HepG2 (cell line): ENCODE measurements around the gene TMEM41B. TPM values are rescaled to one million over a fixed set of nuclear protein-coding genes. Genes with fewer than 3 reads are reported as not detected.
"Not testable (repeated sequence)": the region's sequence is repeated elsewhere in the genome, so short reads cannot be mapped to it uniquely, and the experiment has no call there.

Experiments
- ATAC-seq: fragments of 200-7000 bp; cut with Tn5 transposase; 3 replicates; pipeline ENCODE4 v1.9.1; 2020; ENCODE audit warnings: mild to moderate bottlenecking, moderate library complexity
- BruUV-seq: library from RNA; stranded (reverse); fragments of 400-500 nt; replicated peaks from 2 replicates; lab custom pipeline; 2021; lab: Mats Ljungman, UMichigan
- CTCF ChIA-PET: fragments of 300-600 bp; formaldehyde crosslinking; extraction: SDS; loops from one replicate; lab custom pipeline; 2021; ENCODE audit warnings: low total read pairs, inconsistent platforms, low intra/inter-chr PET ratio; lab: Yijun Ruan, JAX
- POLR2A ChIA-PET: fragments of 350-600 bp; sonication (Branson Sonifier 250); formaldehyde crosslinking; loops from one replicate; lab custom pipeline; 2020; ENCODE audit warnings: antibody characterized with exemption, inconsistent platforms; lab: Yijun Ruan, JAX
- DNase-seq: peaks from one replicate; pipeline ENCODE4 v3.0.0-alpha.2; 2015; ENCODE audit warnings: low spot score
- FAIRE-seq: peaks from 3 replicates; lab custom pipeline; 2011; peaks lifted over from hg19 to GRCh38; lab: Jason Lieb, UNC
- H2AFZ ChIP-seq: one replicate; pipeline ENCODE4 v1.6.1; 2011; ENCODE audit warnings: low read length, inconsistent platforms
- H3K27ac ChIP-seq: fragments of 300-600 bp; 3 replicates; pipeline ENCODE4 v1.8.0; 2011; ENCODE audit warnings: mixed run types, mild to moderate bottlenecking, mixed read lengths, low read length, inconsistent platforms; ENCODE audit not compliant: insufficient read depth; ENCODE audit errors: extremely low read length
- H3K27me3 ChIP-seq, 2 experiments: fragments of 200-600 bp in 1 of 2; 2 replicates in 1 of 2; 3 replicates in 1 of 2; pipeline versions ENCODE4 v1.6.0 to v1.8.0; 2011; ENCODE audit warnings: low read length in 2 of 2, mild to moderate bottlenecking in 2 of 2, moderate library complexity in 2 of 2, inconsistent platforms in 1 of 2; ENCODE audit not compliant: insufficient read depth in 2 of 2, control insufficient read depth in 1 of 2
- H3K36me3 ChIP-seq, 2 experiments: fragments of 200-600 bp in 1 of 2; replicated peaks in 1 of 2; 2 replicates in 1 of 2; 3 replicates in 1 of 2; pipeline versions ENCODE4 v1.5.1 to v1.8.0; 2011; ENCODE audit warnings: low read length in 2 of 2, inconsistent platforms in 1 of 2; ENCODE audit not compliant: insufficient read depth in 2 of 2, control insufficient read depth in 1 of 2
- H3K4me1 ChIP-seq: 2 replicates; pipeline ENCODE4 v1.5.1; 2012; ENCODE audit warnings: low read length, inconsistent platforms; ENCODE audit not compliant: insufficient read depth
- H3K4me2 ChIP-seq: 2 replicates; pipeline ENCODE4 v1.6.0; 2011; ENCODE audit warnings: low read depth, low read length, inconsistent platforms
- H3K4me3 ChIP-seq, 3 experiments: fragments of 200-600 bp in 1 of 3; sonication (generic), shearing (Covaris generic) in 1 of 3; replicated peaks in 1 of 3; 2 replicates each; pipeline ENCODE4 v1.5.1; 2011 to 2016; ENCODE audit warnings: low read length in 3 of 3, inconsistent platforms in 2 of 3, low read depth in 2 of 3, mild to moderate bottlenecking in 2 of 3, control low read depth in 1 of 3, mixed read lengths in 1 of 3; ENCODE audit not compliant: insufficient read depth in 1 of 3
- H3K79me2 ChIP-seq: one replicate; pipeline ENCODE4 v1.6.1; 2011; ENCODE audit warnings: low read length, inconsistent platforms; ENCODE audit not compliant: insufficient read depth
- H3K9ac ChIP-seq: 2 replicates; pipeline ENCODE4 v1.6.0; 2011; ENCODE audit warnings: mild to moderate bottlenecking, low read depth, low read length, inconsistent platforms; ENCODE audit not compliant: insufficient read depth
- H3K9me3 ChIP-seq: 2 replicates; pipeline ENCODE4 v1.5.1; 2012; ENCODE audit warnings: mild to moderate bottlenecking, low read length
- H4K20me1 ChIP-seq: 2 replicates; pipeline ENCODE4 v1.6.0; 2011; ENCODE audit warnings: inconsistent platforms, mild to moderate bottlenecking, low read length, moderate library complexity; ENCODE audit not compliant: insufficient read depth
- WGBS: methylation state at CpG from one replicate; pipeline ENCODE4 v1.1.6; 2017; ENCODE audit warnings: low lambda C conversion rate; 5-methylcytosine and 5-hydroxymethylcytosine counted together
- in situ Hi-C: cut with HindIII; loops from 2 replicates; pipeline ENCODE4 v1.10.0; 2017; ENCODE audit warnings: low pct_unique_long_range_greater_than_20kb; ENCODE audit not compliant: extremely low pct_ligation_motif_present
- intact Hi-C: fragments of 100-400 bp; cut with micrococcal nuclease; formaldehyde crosslinking; loops from one replicate; pipeline ENCODE4 v1.10.0; 2022; ENCODE audit not compliant: unreplicated experiment
- polyA plus RNA-seq, 8 experiments: library from polyadenylated mRNA; depleted of rRNA in 3 of 8; stranded (reverse) in 7 of 8; unstranded in 1 of 8; fragments of >200 nt; fragmentation: Illumina TruSeq in 4 of 8; extraction: Trizol in 4 of 8; gene quantifications; 2 replicates each; pipeline versions ENCODE4 v1.2.1 to v1.2.3, GENCODE V29; 2011 to 2016; ENCODE audit warnings: low read depth in 4 of 8, missing spikeins in 1 of 8, mixed read lengths in 1 of 8; ENCODE audit not compliant: insufficient read depth in 1 of 8
- total RNA-seq, 5 experiments: library from RNA; depleted of rRNA; stranded (reverse); fragments of >200 nt; fragmentation: Illumina TruSeq; extraction: Trizol; gene quantifications; 2 replicates each; pipeline ENCODE4 v1.2.3, GENCODE V29; 2016; ENCODE audit warnings: low read depth in 1 of 5

The TMEM41B gene
- total and polyA plus RNA-seq, 2 of the 13 experiments (the other 11 are each of a cell fraction or from before 2014, with no cell fraction given), result 36.8 to 48.1 TPM

DNA sequence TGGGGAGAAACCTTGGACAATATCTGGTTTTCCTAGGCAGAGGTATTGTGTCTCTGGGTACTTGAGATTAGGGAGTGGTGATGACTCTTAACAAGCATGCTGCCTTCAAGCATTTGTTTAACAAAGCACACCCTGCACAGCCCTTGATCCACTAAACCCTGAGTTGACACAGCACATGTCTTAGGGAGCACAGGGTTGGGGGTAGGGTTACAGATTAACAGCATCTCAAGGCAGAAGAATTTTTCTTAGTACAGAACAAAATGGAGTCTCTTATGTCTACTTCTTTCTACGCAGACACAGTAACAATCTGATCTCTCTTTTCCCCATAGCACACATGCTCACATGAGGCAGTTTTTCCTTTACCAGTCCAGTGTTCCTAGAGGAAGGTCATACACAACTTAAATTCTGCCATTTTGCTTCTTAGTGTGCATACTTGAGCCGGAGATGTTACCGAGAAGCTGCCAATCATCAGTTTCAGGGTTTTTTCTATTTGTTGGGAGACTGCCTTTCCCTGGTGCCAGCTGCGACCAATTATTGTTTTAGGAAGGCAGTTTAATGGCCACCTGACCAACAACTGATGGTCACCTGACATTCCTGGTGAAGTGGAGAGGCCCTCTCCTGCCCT is 5.1 kb upstream of the TMEM41B start:
- H3K4me1 ChIP-seq, result peaks cover 38% of the 10 kb centered on the region
- H2AFZ ChIP-seq, H4K20me1 ChIP-seq, in situ Hi-C loops, H3K36me3 ChIP-seq, DNase-seq, POLR2A ChIA-PET, H3K27me3 ChIP-seq, CTCF ChIA-PET, H3K79me2 ChIP-seq, H3K27ac ChIP-seq, H3K9me3 ChIP-seq, H3K9ac ChIP-seq, H3K4me3 ChIP-seq, FAIRE-seq, BruUV-seq: not testable (repeated sequence)
- peak overlapping the region; percentile 8; the same call in 1 of the 2 replicates for H3K4me2 ChIP-seq
- intact Hi-C loops, result loop anchor here (5.0 kb wide), 1 partner anchor 43 kb away; no protein-coding TSS in a partner anchor
- 0 out of 3 replicates have a peak, but pooled peaks have one; percentile 14 for ATAC-seq
- WGBS, result 50% methylated on average over 4 of the region's 4 CpGs

DNA sequence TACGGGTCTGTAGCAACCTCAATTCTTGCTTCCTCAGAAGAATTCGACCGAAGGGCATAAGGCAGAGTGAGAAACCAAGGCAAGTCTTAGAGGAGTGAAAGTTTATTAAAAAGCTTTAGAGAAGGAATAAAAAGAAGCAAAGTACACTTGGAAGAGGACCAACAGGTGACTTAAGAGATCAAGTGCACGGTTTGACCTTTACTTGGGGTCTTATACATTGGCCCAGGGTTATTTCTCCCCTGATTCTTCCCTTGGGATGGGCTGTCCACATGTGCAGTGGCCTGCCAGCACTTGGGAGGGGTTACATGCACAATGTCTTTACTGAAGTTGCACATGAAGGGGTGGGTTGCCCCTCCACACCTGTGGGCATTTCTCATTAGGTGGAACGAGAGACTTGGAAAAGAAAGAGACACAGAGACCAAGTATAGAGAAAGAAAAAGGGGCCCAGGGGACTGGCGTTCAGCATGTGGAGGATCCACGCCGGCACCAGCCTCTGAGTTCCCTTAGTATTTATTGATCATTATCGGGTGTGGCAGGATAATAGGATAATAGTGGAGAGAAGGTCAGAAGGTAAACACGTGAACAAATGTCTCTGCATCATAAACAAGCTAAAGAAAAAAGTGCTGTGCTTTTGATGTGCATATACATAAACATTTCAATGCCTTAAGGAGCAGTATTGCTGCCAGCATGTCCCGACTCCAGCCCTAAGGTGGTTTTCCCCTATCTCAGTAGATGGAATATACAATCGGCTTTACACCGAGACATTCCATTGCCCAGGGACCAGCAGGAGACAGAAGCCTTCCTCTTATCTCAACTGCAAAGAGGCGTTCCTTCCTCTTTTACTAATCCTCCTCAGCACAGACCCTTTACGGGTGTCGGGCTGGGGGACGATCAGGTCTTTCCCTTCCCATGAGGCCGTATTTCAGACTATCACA is 4.3 kb upstream of the TMEM41B start:
- H3K9ac ChIP-seq, CTCF ChIA-PET, FAIRE-seq, H3K79me2 ChIP-seq, DNase-seq, BruUV-seq, ATAC-seq, in situ Hi-C loops, POLR2A ChIA-PET, H4K20me1 ChIP-seq, H3K27ac ChIP-seq, H3K36me3 ChIP-seq, H3K9me3 ChIP-seq, H2AFZ ChIP-seq, H3K27me3 ChIP-seq: not testable (repeated sequence)
- Histone ChIP-seq H3K4me1 (peaks cover 34% of the 10 kb centered on the region), H3K4me3 (peak overlapping the region in 1 of 3 experiments; percentile 23; a peak in 1 of 6 replicates), H3K4me2 (peak overlapping the region; percentile 67)
- intact Hi-C loops, result loop anchor here (5.0 kb wide), 1 partner anchor 44 kb away; no protein-coding TSS in a partner anchor
- 26% methylated on average over 18 of the region's 18 CpGs for WGBS
